ENCODE measurements around the gene AGBL2. TPM values are rescaled to one million over a fixed set of nuclear protein-coding genes. Genes with fewer than 3 reads are reported as not detected.
"Not testable (repeated sequence)": the region's sequence is repeated elsewhere in the genome, so short reads cannot be mapped to it uniquely, and the experiment has no call there.

Gene AGBL2
- total RNA-seq, 2 experiments from 2014 or later, result 1.3 to 2.2 TPM

DNA sequence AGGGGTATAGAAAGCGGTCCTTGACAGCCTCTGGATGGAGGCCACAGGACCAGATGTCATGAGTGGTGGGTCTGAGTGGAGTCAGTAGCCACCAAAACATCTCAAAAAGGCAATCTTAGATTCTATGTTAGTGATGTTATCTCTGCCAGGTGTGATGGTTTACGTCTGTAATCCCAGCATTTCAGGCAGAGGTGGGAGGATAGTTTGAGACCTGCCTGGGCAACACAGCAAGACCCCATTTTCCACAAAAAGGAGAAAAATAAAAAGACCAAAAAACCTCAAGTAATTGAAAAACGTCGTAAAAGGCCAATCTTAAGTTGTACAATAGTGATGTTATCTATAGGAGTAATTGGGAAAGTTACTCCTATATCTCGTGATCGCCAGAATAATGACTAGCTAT, 69.2 kb downstream of the AGBL2 start:
- no peak overlapping the region for H3K4me3 Mint-ChIP-seq
- H3K36me3 Mint-ChIP-seq (ENCODE audit: low read depth), result peaks cover 5% of the 10 kb centered on the region
- no peak overlapping the region for H3K27ac Mint-ChIP-seq
- intact Hi-C loops (cut with micrococcal nuclease), result no loop called here
- H3K27me3 Mint-ChIP-seq (ENCODE audit: low read depth), result no peaks in the 10 kb centered on the region
- CTCF ChIA-PET, result no interaction called here
- DNase-seq, result no peak
- no peaks in the 10 kb centered on the region for H3K9me3 Mint-ChIP-seq
- peaks cover 9% of the 10 kb centered on the region for H3K4me1 Mint-ChIP-seq (ENCODE audit: low read depth)

DNA sequence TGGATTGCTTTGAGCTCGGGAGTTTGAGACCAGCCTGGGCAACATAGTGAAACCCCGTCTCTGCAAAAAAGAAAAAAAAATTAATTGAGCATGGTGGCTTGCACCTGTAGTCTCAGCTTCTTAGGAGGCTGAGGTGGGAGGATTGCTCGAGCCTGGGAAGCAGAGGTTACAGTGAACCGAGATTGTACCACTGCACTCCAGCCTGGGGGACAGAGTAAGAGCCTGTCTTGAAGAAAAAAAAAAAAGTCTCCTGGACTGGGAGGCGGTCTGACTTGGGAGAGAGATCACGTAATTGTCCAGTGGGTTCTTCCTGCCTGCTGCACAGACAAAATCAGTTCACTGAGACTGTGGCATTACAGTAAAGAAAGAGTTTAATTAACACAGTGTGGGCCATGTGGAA, 69.7 kb downstream of the AGBL2 start:
- H3K27ac Mint-ChIP-seq, result no peak overlapping the region
- no peak overlapping the region for H3K4me3 Mint-ChIP-seq
- CTCF ChIA-PET, result no interaction called here
- H3K27me3 Mint-ChIP-seq (ENCODE audit: low read depth), result no peaks in the 10 kb centered on the region
- H3K9me3 Mint-ChIP-seq, result no peaks in the 10 kb centered on the region
- DNase-seq, result no peak
- peaks cover 5% of the 10 kb centered on the region for H3K36me3 Mint-ChIP-seq (ENCODE audit: low read depth)
- peaks cover 14% of the 10 kb centered on the region for H3K4me1 Mint-ChIP-seq (ENCODE audit: low read depth)
- intact Hi-C loops (cut with micrococcal nuclease), result no loop called here

DNA sequence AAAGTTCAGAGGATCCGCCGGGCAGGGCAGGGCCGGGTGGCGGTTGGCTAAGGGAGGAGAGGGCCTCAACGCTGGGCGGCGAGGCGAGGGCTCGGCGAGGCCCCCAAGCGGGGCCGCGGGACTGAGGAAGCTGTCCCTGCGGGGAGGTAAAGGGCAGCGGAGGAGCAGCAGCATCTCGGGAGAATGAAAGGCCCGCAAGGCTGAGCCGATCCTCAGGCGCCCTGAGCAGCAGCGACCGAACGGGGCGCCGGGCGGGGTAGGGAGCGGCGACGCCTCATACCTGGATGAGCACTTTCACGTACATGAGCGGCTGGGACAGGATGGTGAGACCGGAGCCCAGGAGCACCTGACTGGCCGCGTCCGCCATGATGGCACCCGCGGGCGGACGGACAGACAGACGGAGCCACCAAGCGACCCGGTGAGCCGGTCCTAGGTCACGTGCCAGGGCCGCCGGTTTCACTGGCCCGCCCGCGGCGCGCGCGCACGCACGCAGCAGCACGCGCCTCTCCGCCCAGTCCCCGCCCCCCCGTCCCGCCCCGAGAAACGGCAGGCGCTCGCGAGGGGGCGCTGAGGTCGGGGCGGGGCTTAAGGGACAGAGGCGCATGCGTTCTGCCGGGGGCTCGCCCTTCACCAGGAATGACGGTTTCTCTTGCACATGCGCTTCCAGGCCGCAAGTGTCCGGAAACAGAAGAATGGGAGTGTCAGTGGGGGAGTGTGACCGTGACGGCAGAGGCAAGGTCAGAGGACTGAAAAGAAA, 72.9 kb downstream of the AGBL2 start, which contains the start of gene MTCH2:
Gene MTCH2, minus strand, starts transcription at position 461 of the 757 bp plus-strand sequence. Its CDS starts 94 bp downstream, at position 367.
- CTCF ChIA-PET, result interaction anchor here (0.6 kb wide), 1 partner anchor 13 kb away, joined by 3 read pairs; no protein-coding TSS in a partner anchor
- peaks cover 12% of the 10 kb centered on the region for H3K36me3 Mint-ChIP-seq (ENCODE audit: low read depth)
- peak within 1 kb of the TSS; percentile 91 for H3K4me3 Mint-ChIP-seq
- no peaks in the 10 kb centered on the region for H3K27me3 Mint-ChIP-seq (ENCODE audit: low read depth)
- peaks cover 19% of the 10 kb centered on the region for H3K4me1 Mint-ChIP-seq (ENCODE audit: low read depth)
- no peaks in the 10 kb centered on the region for H3K9me3 Mint-ChIP-seq
- intact Hi-C loops (cut with micrococcal nuclease), result loop anchor here (1.0 to 5.0 kb wide), 12 partner anchors 21 to 467 kb away; partner anchors contain the start of genes AGBL2, CELF1, DDB2 and FNBP4
- H3K27ac Mint-ChIP-seq, result peak within 1 kb of the TSS; percentile 81
- DNase-seq, result peak; percentile 97

DNA sequence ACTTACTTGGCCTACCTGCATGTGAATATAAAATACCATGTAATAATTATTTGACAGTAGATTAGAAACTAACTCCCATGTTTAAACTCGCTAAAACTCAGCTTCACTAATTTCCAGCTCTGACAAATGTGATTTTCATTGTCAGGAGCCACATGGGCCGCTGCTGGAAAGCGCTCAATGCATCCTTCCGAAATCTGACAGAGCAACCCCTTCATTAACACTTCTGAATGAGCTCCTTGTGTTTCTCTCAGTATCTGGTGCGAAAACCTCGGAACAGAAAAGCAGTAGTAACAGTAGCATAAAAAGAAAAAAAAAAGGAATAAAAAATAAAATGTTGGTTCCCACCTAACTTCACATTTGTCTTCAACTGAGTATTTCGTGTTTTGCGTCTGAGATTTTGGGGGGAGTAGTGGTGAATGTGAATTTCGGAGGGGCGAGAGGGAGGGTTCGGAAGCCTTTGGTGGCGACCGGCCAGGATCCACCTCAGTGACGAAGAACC, 73.5 kb downstream of the AGBL2 start:
- CTCF ChIA-PET, result interaction anchor here (0.6 kb wide), 1 partner anchor 14 kb away, joined by 3 read pairs; no protein-coding TSS in a partner anchor
- H3K9me3 Mint-ChIP-seq, result no peaks in the 10 kb centered on the region
- H3K4me3 Mint-ChIP-seq, result peak overlapping the region; percentile 91
- H3K27ac Mint-ChIP-seq, result peak overlapping the region; percentile 75
- no peaks in the 10 kb centered on the region for H3K27me3 Mint-ChIP-seq (ENCODE audit: low read depth)
- H3K4me1 Mint-ChIP-seq (ENCODE audit: low read depth), result peaks cover 19% of the 10 kb centered on the region
- intact Hi-C loops (cut with micrococcal nuclease), result loop anchor here (1.0 to 5.0 kb wide), 12 partner anchors 22 to 468 kb away; partner anchors contain the start of genes AGBL2, CELF1, DDB2 and FNBP4
- no peak for DNase-seq
- H3K36me3 Mint-ChIP-seq (ENCODE audit: low read depth), result peaks cover 12% of the 10 kb centered on the region

DNA sequence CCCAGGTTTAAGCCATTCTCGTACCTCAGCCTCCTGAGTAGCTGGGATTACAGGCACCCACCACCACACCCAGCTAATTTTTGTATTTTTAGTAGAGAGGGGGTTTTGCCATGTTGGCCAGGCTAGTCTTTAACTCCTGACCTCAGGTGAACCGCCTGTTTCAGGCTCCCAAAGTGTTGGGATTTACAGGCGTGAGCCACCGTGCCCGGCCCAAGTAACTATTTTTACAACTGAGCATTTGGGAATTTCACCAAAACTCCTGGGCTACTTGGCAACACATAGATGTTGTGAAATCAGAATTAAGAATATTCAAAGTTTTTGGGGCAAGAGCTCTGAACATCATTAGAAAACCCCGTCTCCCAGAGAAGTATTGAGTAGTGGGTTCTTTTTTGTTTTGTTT, 74.7 kb downstream of the AGBL2 start:
- DNase-seq; H3K27me3 Mint-ChIP-seq (ENCODE audit: low read depth); H3K27ac Mint-ChIP-seq; H3K9me3 Mint-ChIP-seq; CTCF ChIA-PET: not testable (repeated sequence)
- H3K4me3 Mint-ChIP-seq, result peak overlapping the region; percentile 91
- peaks cover 19% of the 10 kb centered on the region for H3K4me1 Mint-ChIP-seq (ENCODE audit: low read depth)
- peaks cover 12% of the 10 kb centered on the region for H3K36me3 Mint-ChIP-seq (ENCODE audit: low read depth)
- intact Hi-C loops (cut with micrococcal nuclease), result loop anchor here (5.0 kb wide), 1 partner anchor 373 kb away; no protein-coding TSS in a partner anchor

DNA sequence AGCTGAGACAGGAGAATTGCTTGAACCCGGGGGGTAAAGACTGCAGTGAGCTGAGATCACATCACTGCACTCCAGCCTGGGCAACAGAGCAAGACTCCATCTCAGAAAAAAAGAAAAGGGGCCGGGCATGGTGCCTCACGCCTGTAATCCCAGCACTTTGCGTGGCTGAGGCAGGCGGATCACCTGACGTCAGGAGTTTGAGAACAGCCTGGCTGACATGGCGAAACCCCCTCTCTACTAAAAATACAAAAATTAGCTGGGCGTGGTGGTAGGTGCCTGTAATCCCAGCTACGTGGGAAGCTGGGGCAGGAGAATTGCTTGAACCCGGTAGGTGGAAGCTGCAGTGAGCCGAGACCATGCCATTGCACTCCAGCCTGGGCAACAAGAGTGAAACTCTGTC, 78.8 kb downstream of the AGBL2 start:
- H3K27me3 Mint-ChIP-seq (ENCODE audit: low read depth); DNase-seq; H3K27ac Mint-ChIP-seq; CTCF ChIA-PET; intact Hi-C loops (cut with micrococcal nuclease); H3K9me3 Mint-ChIP-seq; H3K4me3 Mint-ChIP-seq: not testable (repeated sequence)
- Mint-ChIP-seq H3K4me1 (ENCODE audit: low read depth) (peaks cover 12% of the 10 kb centered on the region), H3K36me3 (ENCODE audit: low read depth) (peaks cover 24% of the 10 kb centered on the region)

DNA sequence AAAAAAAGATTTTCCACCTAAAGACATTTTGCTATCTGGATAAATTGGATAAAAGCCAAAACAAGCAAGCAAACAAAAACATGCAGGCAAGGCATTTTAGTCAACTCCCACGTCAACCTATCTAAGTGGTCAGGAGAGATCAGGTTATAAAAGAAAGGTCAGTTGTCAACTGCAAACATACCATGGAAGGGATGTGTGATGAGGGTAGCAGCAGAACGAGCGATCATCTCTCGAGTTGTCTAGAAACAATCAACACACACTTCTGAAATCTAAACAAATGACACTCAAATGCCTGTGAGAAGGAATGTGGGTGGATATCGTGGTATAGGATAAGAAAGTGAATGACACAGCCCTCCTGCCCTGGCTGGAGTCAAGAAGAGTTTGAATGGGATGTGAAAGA, 83.7 kb downstream of the AGBL2 start:
- Mint-ChIP-seq H3K27ac (no peak overlapping the region), H3K4me3 (no peak overlapping the region), H3K9me3 (no peaks in the 10 kb centered on the region), H3K36me3 (ENCODE audit: low read depth) (peaks cover 35% of the 10 kb centered on the region), H3K4me1 (ENCODE audit: low read depth) (no peaks in the 10 kb centered on the region), H3K27me3 (ENCODE audit: low read depth) (no peaks in the 10 kb centered on the region)
- no peak for DNase-seq
- CTCF ChIA-PET, result no interaction called here
- intact Hi-C loops (cut with micrococcal nuclease), result no loop called here

DNA sequence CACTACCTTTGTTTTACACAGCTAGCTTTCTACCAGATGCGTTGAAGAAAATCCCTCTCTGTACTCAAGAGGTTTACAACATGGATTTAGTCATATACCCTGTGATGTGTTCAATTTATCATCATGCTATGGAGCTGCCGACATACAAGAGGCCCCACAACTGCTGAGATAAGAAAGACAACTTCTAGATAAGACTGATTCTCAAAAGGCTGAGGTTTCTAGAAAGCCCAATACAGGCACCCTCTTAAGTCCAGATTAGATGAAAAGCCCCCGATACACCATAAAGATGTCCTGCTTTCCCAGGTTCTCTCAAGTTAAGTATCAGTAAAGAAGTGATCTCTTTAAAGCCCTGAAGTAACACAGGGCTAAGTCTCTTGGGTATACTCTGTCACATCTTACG, 87.1 kb downstream of the AGBL2 start:
- intact Hi-C loops (cut with micrococcal nuclease), result no loop called here
- no peaks in the 10 kb centered on the region for H3K9me3 Mint-ChIP-seq
- CTCF ChIA-PET, result no interaction called here
- no peaks in the 10 kb centered on the region for H3K4me1 Mint-ChIP-seq (ENCODE audit: low read depth)
- peaks cover 35% of the 10 kb centered on the region for H3K36me3 Mint-ChIP-seq (ENCODE audit: low read depth)
- no peak for DNase-seq
- no peak overlapping the region for H3K27ac Mint-ChIP-seq
- H3K27me3 Mint-ChIP-seq (ENCODE audit: low read depth), result no peaks in the 10 kb centered on the region
- no peak overlapping the region for H3K4me3 Mint-ChIP-seq

DNA sequence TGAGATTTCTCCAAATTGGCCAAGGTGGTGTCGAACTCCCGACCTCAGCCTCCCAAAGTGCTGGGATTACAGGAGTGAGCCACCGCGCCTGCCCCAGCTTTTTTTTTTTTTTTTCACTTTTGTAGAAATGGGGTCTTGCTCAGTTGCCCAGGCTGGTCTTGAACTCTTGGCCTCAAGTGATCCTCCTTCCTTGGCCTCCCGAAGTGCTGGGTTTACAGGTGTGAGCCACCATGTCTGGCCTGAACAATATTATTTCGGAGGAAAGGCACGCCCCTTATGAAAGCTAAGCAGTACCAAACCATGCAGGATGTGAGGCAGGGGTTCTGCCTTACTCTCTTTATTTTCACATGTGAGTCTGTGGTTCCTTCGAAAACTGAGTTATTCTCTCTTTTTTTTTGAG, 88.9 kb downstream of the AGBL2 start:
- H3K4me1 Mint-ChIP-seq (ENCODE audit: low read depth), result no peaks in the 10 kb centered on the region
- H3K27ac Mint-ChIP-seq, result no peak overlapping the region
- CTCF ChIA-PET, result interaction anchor here (0.8 to 1.2 kb wide), 2 partner anchors 215 to 252 kb away, joined by 4 to 5 read pairs; no protein-coding TSS in a partner anchor
- H3K4me3 Mint-ChIP-seq, result no peak overlapping the region
- no peaks in the 10 kb centered on the region for H3K9me3 Mint-ChIP-seq
- H3K36me3 Mint-ChIP-seq (ENCODE audit: low read depth), result peaks cover 32% of the 10 kb centered on the region
- H3K27me3 Mint-ChIP-seq (ENCODE audit: low read depth), result no peaks in the 10 kb centered on the region
- no peak for DNase-seq
- intact Hi-C loops (cut with micrococcal nuclease), result no loop called here

DNA sequence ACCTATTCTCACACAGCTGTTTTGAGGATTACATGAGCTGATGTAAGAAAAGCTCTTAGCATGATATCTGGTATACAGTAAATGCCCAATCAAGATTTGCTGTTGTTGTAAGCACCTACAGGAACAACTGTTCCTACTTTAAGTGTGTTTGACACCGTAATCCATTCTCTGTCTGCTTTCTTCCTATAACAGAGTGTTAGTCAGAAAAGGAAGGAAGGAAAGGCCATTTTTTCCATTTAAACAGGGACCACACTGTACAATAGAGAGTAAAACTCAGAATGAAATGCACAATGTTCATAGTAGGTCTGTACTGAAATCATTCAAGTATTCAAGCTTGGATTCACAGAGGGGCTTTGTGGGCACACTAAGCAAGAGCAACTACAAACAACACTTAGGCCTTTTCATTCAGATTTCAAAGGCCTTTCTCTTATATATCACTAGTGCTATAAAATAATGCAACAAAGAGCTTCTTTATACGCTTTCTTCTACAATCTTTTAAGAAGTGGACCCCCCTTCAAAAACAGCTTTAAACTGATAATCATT, 94.3 kb downstream of the AGBL2 start:
- CTCF ChIA-PET, result interaction anchor here (0.7 kb wide), 1 partner anchor 198 kb away, joined by 4 read pairs; no protein-coding TSS in a partner anchor
- H3K36me3 Mint-ChIP-seq (ENCODE audit: low read depth), result peaks cover 14% of the 10 kb centered on the region
- no peaks in the 10 kb centered on the region for H3K9me3 Mint-ChIP-seq
- no peak for DNase-seq
- H3K4me3 Mint-ChIP-seq, result no peak overlapping the region
- no peaks in the 10 kb centered on the region for H3K4me1 Mint-ChIP-seq (ENCODE audit: low read depth)
- no peaks in the 10 kb centered on the region for H3K27me3 Mint-ChIP-seq (ENCODE audit: low read depth)
- H3K27ac Mint-ChIP-seq, result no peak overlapping the region
- intact Hi-C loops (cut with micrococcal nuclease), result no loop called here

DNA sequence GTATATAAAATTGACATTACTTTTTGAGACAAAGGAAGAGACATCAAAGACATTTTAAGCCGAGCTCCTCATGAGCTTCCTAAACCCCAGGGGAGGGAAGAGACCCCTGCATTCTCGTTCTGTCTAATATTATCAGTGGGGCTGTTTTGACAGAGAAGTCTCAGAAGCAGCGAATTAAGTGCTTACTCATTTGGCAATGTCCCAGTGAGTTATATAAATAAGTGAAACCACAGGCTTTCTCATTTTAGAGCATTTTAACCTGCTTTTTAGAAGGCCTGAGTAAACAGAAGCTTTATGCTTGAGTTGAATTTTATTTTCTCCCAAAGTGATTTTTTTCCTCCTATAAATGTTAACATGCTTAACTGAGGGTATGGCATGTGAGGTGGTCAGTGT, 97.8 kb downstream of the AGBL2 start:
- Mint-ChIP-seq H3K4me1 (ENCODE audit: low read depth) (no peaks in the 10 kb centered on the region), H3K27me3 (ENCODE audit: low read depth) (no peaks in the 10 kb centered on the region), H3K9me3 (no peaks in the 10 kb centered on the region), H3K4me3 (no peak overlapping the region), H3K27ac (no peak overlapping the region), H3K36me3 (ENCODE audit: low read depth) (peaks cover 7% of the 10 kb centered on the region)
- no peak for DNase-seq
- CTCF ChIA-PET, result interaction anchor here (0.6 to 1.4 kb wide), 3 partner anchors 10 to 369 kb away, joined by 5 to 7 read pairs (median 5); no protein-coding TSS in a partner anchor
- intact Hi-C loops (cut with micrococcal nuclease), result loop anchor here (1.0 to 5.0 kb wide), 2 partner anchors 130 to 243 kb away; no protein-coding TSS in a partner anchor

DNA sequence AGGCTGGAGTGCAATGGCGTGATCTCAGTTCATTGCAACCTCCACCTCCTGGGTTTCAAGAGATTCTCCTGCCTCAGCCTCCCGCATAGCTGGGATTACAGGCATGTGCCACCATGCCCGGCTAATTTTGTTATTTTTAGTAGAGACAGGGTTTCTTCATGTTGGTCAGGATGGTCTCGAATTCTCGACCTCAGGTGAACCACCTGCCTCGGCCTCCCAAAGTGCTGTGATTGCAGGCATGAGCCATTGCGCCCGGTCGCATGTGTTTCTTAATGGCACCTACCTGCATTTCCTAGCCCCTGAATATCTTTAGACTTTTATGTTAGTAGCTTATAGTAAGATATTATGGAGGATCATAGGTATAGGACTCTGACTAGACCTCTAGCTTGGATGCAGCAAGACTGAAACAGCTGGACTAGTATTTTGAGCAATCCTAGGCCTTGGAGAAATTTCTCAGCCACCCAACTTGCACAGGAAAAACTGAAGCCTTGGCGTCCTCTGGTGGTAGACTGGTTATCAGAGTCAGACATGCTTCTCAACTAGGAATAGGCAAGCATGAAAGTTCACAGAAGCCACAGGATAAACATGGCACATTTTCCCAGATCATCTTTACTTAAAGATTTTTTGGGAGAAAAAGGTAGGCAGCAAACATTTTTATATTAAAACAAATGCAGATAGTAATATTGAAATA, 98.3 kb downstream of the AGBL2 start:
- H3K27me3 Mint-ChIP-seq (ENCODE audit: low read depth), result no peaks in the 10 kb centered on the region
- intact Hi-C loops (cut with micrococcal nuclease), result loop anchor here (1.0 to 5.0 kb wide), 2 partner anchors 130 to 243 kb away; no protein-coding TSS in a partner anchor
- no peak overlapping the region for H3K4me3 Mint-ChIP-seq
- H3K9me3 Mint-ChIP-seq, result no peaks in the 10 kb centered on the region
- DNase-seq, result peak; percentile 66
- H3K27ac Mint-ChIP-seq, result no peak overlapping the region
- CTCF ChIA-PET, result interaction anchor here (0.6 to 1.4 kb wide), 3 partner anchors 9 to 369 kb away, joined by 5 to 7 read pairs (median 5); no protein-coding TSS in a partner anchor
- H3K4me1 Mint-ChIP-seq (ENCODE audit: low read depth), result no peaks in the 10 kb centered on the region
- H3K36me3 Mint-ChIP-seq (ENCODE audit: low read depth), result peaks cover 5% of the 10 kb centered on the region
